OCI-LY1 (cell line): ENCODE data around the gene YBEY.

Experiments
- EZH2 ChIP-seq: fragments of 200-600 bp; sonication (generic), shearing (Covaris generic); IDR thresholded peaks from 2 replicates; pipeline ENCODE4 v1.8.0; 2017; ENCODE audit warnings: borderline replicate concordance, mixed run types, mild to moderate bottlenecking, antibody characterized with exemption, low read length, moderate library complexity, mixed read lengths
- TF ChIP-seq, protein P1 (sequence below): fragments of 200-600 bp; sonication (generic), shearing (Covaris generic); IDR thresholded peaks from 2 replicates; pipeline ENCODE4 v1.5.1; 2017; ENCODE audit warnings: mild to moderate bottlenecking, antibody characterized with exemption, low read length, moderate library complexity, mixed read lengths

DNA sequence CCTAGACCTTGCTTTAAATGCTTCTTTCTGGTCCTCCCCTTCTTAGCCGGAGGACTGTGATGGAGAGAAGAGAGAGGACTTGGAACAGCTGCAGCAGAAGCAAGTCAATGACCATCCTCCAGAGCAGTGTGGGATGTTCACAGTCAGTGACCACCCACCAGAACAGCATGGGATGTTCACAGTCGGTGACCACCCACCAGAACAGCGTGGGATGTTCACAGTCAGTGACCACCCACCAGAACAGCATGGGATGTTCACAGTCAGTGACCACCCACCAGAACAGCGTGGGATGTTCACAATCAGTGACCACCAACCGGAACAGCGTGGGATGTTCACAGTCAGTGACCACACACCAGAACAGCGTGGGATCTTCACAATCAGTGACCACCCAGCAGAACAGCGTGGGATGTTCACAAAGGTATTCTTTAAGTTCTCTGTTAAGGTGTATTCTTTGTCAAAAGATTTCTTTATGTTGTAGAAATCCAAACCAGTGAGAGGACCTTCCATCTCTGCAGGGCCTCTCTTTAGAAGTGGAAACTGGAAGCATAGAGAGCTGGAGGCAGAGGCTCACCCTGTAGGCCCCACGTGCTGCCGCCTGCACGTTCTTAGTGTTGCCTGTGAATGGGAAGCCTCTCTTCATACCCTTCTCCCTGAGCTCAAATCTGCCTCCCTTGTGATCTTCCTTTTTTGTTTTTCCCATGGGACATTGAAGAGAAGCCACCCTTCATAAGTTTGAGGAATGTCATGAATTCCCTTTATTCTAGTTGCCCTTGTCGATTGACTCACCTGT is 48.4 kb downstream of the YBEY start:
- TF ChIP-seq, protein P1, sequence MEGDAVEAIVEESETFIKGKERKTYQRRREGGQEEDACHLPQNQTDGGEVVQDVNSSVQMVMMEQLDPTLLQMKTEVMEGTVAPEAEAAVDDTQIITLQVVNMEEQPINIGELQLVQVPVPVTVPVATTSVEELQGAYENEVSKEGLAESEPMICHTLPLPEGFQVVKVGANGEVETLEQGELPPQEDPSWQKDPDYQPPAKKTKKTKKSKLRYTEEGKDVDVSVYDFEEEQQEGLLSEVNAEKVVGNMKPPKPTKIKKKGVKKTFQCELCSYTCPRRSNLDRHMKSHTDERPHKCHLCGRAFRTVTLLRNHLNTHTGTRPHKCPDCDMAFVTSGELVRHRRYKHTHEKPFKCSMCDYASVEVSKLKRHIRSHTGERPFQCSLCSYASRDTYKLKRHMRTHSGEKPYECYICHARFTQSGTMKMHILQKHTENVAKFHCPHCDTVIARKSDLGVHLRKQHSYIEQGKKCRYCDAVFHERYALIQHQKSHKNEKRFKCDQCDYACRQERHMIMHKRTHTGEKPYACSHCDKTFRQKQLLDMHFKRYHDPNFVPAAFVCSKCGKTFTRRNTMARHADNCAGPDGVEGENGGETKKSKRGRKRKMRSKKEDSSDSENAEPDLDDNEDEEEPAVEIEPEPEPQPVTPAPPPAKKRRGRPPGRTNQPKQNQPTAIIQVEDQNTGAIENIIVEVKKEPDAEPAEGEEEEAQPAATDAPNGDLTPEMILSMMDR, result no peak
- no peak for TF ChIP-seq EZH2
